GM08714 (cell line): Measurements from ENCODE around the gene GNA12.
"Not testable (repeated sequence)": the region's sequence is repeated elsewhere in the genome, so short reads cannot be mapped to it uniquely, and the experiment has no call there.

Experiments used
- H3K4me3 ChIP-seq: fragments of 200-500 bp; sonication (Bioruptor generic); 2 replicates; pipeline ENCODE4 v1.5.1; 2014; ENCODE audit warnings: mild to moderate bottlenecking, low read length, inconsistent platforms
- ZNF274 ChIP-seq: IDR thresholded peaks from 2 replicates; pipeline ENCODE4 v1.6.1; 2012; ENCODE audit warnings: mild to moderate bottlenecking, low read depth, low read length

GNA12 gene

DNA sequence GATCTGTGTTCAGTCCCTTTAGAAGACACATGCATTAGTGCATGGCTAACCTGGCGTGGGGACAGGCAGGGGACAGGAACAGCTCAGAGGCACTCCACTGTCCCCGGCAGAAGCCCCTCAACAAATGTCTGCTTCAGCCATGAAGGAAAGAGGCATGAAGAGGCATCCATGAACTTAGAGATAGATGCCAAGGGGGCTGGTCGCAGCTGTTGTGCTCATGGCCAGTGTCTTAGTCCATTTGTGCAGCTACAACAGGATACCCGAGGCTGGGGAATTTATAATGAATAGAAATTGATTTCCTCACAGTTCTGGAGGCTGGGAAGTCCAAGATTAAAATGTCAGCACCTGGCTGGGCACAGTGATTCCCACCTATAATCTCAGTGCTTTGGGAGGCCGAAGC is 14.5 kb upstream of the GNA12 start:
- TF ChIP-seq ZNF274, result no peak
- no peak overlapping the region for H3K4me3 ChIP-seq

DNA sequence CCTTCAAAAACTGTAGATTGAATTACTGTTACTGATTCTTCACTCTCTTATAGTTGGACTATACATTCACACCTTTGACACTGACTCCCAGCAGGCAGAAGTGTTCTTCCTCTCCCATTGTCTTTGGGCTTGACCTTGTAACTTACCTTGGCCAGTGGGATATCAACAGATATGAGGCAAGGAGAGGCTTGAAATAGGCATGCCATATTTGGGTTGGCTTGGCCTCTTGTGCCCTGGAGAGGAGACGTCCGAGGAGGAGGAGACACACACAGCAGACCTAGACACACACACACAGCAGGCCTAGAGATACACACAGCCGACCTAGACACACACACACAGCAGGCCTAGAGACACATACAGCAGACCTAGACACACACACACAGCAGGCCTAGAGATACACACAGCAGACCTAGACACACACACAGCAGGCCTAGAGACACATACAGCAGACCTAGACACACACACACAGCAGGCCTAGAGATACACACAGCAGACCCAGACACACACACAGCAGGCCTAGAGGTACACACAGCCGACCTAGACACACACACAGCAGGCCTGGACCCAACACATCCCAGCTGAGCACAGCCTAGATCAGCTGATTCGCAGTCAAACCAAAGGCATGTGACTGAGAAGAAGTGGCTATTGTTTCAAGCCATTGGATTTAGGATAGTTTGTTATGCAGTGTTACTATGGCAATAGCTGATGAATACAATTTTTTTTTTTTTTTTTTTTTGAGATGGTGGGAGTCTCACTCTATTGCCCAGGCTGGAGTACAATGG is 12.5 kb upstream of the GNA12 start:
- H3K4me3 ChIP-seq, result no peak overlapping the region
- no peak for TF ChIP-seq ZNF274

- H3K4me3 ChIP-seq, result no peak overlapping the region
- no peak for TF ChIP-seq ZNF274
Observed at GRCh38 chr7:2855386-2855785, 11.3 kb upstream of the GNA12 start.

DNA sequence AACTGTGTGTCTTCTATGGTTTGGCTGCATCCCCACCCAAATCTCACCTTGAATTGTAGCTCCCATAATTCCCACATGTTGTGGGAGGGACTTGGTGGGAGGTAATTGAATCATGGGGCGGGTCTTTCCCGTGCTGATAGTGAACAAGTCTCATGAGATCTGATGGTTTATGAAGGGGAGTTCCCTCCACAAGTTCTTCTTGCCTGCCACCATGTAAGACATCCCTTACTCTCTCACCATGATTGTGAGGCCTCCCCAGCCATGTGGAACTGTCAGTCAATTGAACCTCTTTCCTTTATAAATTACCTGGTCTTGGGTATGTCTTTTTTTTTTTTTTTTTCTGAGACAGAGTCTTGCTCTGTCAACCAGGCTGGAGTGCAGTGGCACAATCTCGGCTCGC is 9.4 kb upstream of the GNA12 start:
- H3K4me3 ChIP-seq, result not testable (repeated sequence)

GRCh38 chr7:2853147-2853546 is 9.0 kb upstream of the GNA12 start:
- no peak for TF ChIP-seq ZNF274
- no peak overlapping the region for H3K4me3 ChIP-seq

GRCh38 chr7:2851497-2851896 is 7.4 kb upstream of the GNA12 start:
- H3K4me3 ChIP-seq, result no peak overlapping the region
- TF ChIP-seq ZNF274, result no peak

DNA sequence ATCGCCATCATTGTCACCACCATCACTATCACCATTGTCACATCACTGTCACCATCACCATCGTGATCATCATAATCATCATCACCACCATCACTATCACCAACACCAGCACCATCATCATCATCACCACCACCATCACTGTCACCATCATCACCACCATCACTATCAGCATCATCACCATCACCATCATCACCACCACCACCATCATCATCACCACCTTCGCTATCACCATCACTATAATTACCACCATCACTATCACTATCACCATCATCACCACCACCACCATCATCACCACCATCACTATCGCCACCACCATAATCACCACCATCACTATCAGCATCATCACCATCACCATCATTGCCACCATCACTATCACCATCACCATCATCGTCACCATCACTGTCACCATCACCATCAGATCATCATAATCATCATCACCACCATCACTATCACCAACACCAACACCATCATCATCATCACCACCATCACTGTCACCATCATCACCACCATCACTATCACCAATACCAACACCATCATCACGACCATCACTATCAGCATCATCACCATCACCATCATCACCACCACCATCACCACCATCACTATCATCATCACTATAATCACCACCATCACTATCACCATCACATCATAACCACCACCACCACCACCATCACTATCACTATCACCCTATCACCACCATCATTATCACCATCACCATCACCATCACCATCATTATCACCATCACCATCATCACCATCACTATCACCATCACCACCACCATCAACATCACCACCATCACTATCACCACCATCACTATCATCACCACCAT is 6.0 kb upstream of the GNA12 start:
- TF ChIP-seq ZNF274, result no peak
- no peak overlapping the region for H3K4me3 ChIP-seq

- no peak for TF ChIP-seq ZNF274
- H3K4me3 ChIP-seq, result peak overlapping the region; percentile 46; the same call in 1 of the 2 replicates
Observed at GRCh38 chr7:2845034-2845592, 1.0 kb upstream of the GNA12 start.

GRCh38 chr7:2843711-2844152 is 376 bp downstream of the GNA12 start:
- H3K4me3 ChIP-seq, result peak overlapping the region; percentile 72
- no peak for TF ChIP-seq ZNF274

- no peak for TF ChIP-seq ZNF274
- peak overlapping the region; percentile 72 for H3K4me3 ChIP-seq
Observed at GRCh38 chr7:2843191-2843685, 870 bp downstream of the GNA12 start.

GRCh38 chr7:2841907-2842306 is 2.2 kb downstream of the GNA12 start:
- H3K4me3 ChIP-seq, result no peak overlapping the region

DNA sequence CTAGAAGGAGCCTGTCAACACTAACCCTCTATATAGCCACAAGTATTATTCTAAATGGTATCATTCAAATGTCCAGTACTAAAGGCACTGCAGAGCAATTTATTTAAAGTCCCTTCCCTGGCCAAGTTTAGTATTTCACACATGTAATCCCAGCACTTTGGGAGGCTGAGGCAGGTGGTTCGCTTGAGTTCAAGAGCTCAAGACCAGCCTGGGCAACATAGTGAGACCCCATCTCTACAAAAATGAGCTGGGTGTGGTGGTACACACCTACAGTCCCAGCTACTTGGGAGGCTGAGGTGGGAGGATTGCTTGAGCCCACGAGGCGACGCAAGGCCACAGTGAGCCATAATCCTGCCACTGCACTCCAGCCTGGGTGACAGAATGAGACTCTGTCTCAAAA is 3.6 kb downstream of the GNA12 start:
- no peak overlapping the region for H3K4me3 ChIP-seq
- TF ChIP-seq ZNF274, result no peak

More at GRCh38 chr7:2841907-2842306, 2.2 kb downstream of the GNA12 start:
- no peak for TF ChIP-seq ZNF274

DNA sequence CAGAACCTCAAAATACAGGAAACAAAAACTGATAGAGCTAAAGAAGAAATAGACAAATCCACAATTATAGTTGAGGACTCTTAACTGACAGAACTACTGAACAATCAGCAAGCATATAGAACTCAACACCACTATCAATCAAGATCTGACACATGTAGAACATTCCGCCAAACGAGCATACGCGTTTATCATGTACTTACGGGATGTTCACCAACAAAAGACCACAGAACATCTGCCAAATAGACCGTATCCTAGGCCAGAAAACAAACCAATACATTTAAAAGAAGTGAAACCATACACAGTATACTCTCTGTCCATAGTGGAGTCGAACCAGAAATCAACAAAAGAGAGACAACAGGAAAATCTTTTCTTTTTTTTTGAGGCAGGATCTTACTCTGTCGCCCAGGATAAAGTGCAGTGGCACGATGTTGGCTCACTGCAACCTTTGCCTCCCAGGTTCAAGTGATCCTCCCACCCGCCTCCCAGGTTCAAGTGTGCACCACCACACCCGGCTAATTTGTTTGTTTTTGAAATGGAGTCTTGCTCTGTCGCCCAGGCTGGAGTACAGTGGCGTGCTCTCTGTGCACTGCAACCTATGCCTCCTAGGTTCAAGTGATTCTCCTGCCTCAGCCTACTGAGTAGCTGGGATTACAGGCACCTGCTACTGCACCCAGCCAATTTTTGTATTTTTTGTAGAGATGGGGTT is 5.1 kb downstream of the GNA12 start:
- TF ChIP-seq ZNF274, result no peak
- no peak overlapping the region for H3K4me3 ChIP-seq

DNA sequence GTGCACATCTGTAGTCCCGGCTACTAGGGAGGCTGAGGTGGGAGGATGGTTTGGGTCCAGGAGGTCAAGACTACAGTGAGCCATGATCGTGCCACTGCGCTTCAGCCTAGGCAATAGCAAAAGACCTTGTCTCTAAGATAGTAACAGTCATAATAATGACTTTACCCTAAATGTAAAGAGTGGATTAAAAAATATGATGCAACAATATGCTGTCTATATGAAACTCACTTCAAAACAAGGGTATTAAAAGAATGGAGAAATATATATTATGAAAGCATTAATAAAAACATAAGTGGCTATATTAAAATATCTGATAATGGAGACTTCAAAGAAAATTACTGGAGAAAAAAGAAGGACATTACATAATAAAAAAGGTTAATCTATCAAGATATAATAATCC is 5.7 kb downstream of the GNA12 start:
- H3K4me3 ChIP-seq, result no peak overlapping the region
- TF ChIP-seq ZNF274, result no peak
